CD14-positive monocyte (primary cell): Measurements from ENCODE around the gene LMAN1. TPM values are rescaled to one million over a fixed set of nuclear protein-coding genes. Genes with fewer than 3 reads are reported as not detected.

Experiments used
- DNase-seq, 3 donors: peaks; one replicate each; pipeline ENCODE4 v3.0.0-alpha.2; 2011 to 2022
- H2AFZ ChIP-seq: 2 replicates; pipeline ENCODE4 v1.6.0; 2012; ENCODE audit warnings: mild to moderate bottlenecking, low read depth, low read length, inconsistent platforms; ENCODE audit not compliant: insufficient read depth, poor library complexity, severe bottlenecking
- H3K27ac ChIP-seq, 2 donors: 1 replicate in 1 of 2; 2 replicates in 1 of 2; pipeline ENCODE4 v1.5.1; 2012 to 2013; ENCODE audit warnings: low read length in 2 of 2, control low read depth in 1 of 2, inconsistent platforms in 1 of 2, low read depth in 1 of 2, mild to moderate bottlenecking in 1 of 2
- H3K27me3 ChIP-seq, 2 donors: one replicate each; pipeline versions ENCODE4 v1.6.0 to v1.6.1; 2011 to 2013; ENCODE audit warnings: low read length in 2 of 2; ENCODE audit not compliant: control insufficient read depth in 2 of 2, insufficient read depth in 2 of 2
- H3K36me3 ChIP-seq, 2 donors: replicated peaks in 1 of 2; 1 replicate in 1 of 2; 2 replicates in 1 of 2; pipeline versions ENCODE4 v1.5.1 to v1.6.1; 2012 to 2013; ENCODE audit warnings: low read length in 2 of 2, control low read depth in 1 of 2, inconsistent platforms in 1 of 2, mild to moderate bottlenecking in 1 of 2; ENCODE audit not compliant: insufficient read depth in 2 of 2, control insufficient read depth in 1 of 2
- H3K4me1 ChIP-seq, 2 donors: 1 replicate in 1 of 2; 2 replicates in 1 of 2; pipeline versions ENCODE4 v1.5.1 to v1.6.1; 2012 to 2013; ENCODE audit warnings: low read length in 2 of 2, control low read depth in 1 of 2, inconsistent platforms in 1 of 2, mild to moderate bottlenecking in 1 of 2, moderate library complexity in 1 of 2; ENCODE audit not compliant: insufficient read depth in 2 of 2, control insufficient read depth in 1 of 2
- H3K4me2 ChIP-seq: replicated peaks from 2 replicates; pipeline ENCODE3; 2012; ENCODE audit warnings: low read length, moderate library complexity, mild to moderate bottlenecking; ENCODE audit not compliant: poor library complexity, severe bottlenecking; ENCODE audit errors: extremely low read depth
- H3K4me3 ChIP-seq, 3 experiments: fragments of 200-600 bp in 1 of 3; sonication (generic) in 1 of 3; replicated peaks in 1 of 3; 1 replicate in 2 of 3; 2 replicates in 1 of 3; pipeline ENCODE4 v1.5.1; 2011 to 2013; ENCODE audit warnings: low read length in 3 of 3, mild to moderate bottlenecking in 3 of 3, control low read depth in 2 of 3, low read depth in 2 of 3, inconsistent platforms in 1 of 3, moderate library complexity in 1 of 3
- H3K79me2 ChIP-seq: 2 replicates; pipeline ENCODE4 v1.6.0; 2012; ENCODE audit warnings: mild to moderate bottlenecking, control low read depth, inconsistent platforms, low read length, moderate library complexity; ENCODE audit not compliant: insufficient read depth
- H3K9ac ChIP-seq: 2 replicates; pipeline ENCODE4 v1.6.0; 2017; ENCODE audit warnings: low read length, mild to moderate bottlenecking; ENCODE audit not compliant: insufficient read depth, poor library complexity, severe bottlenecking
- H3K9me3 ChIP-seq, 2 donors: replicated peaks in 1 of 2; 1 replicate in 1 of 2; 2 replicates in 1 of 2; pipeline versions ENCODE4 v1.5.1 to v1.6.1; 2012 to 2013; ENCODE audit warnings: low read length in 2 of 2, control low read depth in 1 of 2; ENCODE audit not compliant: control insufficient read depth in 1 of 2, insufficient read depth in 1 of 2
- H4K20me1 ChIP-seq: 2 replicates; pipeline ENCODE4 v1.6.0; 2012; ENCODE audit warnings: mild to moderate bottlenecking, low read length, control low read depth, moderate library complexity; ENCODE audit not compliant: insufficient read depth
- H3K27ac Mint-ChIP-seq, 7 donors: one replicate each; pipeline ENCODE4 v1.8.0; 2020; ENCODE audit warnings: mild to moderate bottlenecking in 7 of 7, mixed read lengths in 7 of 7, moderate library complexity in 6 of 7, inconsistent platforms in 2 of 7
- H3K27me3 Mint-ChIP-seq, 3 donors: one replicate each; pipeline ENCODE4 v1.8.0; 2021 to 2022; ENCODE audit warnings: low read depth in 3 of 3, mild to moderate bottlenecking in 3 of 3, mixed read lengths in 3 of 3, moderate library complexity in 3 of 3, inconsistent platforms in 1 of 3
- H3K36me3 Mint-ChIP-seq, 2 donors: one replicate each; pipeline ENCODE4 v1.8.0; 2020; ENCODE audit warnings: mixed read lengths in 2 of 2, inconsistent platforms in 1 of 2, mild to moderate bottlenecking in 1 of 2
- H3K4me1 Mint-ChIP-seq: one replicate; pipeline ENCODE4 v1.8.0; 2020; ENCODE audit warnings: mild to moderate bottlenecking, mixed read lengths
- H3K4me3 Mint-ChIP-seq, 2 donors: one replicate each; pipeline ENCODE4 v1.8.0; 2020; ENCODE audit warnings: mild to moderate bottlenecking in 2 of 2, mixed read lengths in 2 of 2, moderate library complexity in 1 of 2
- H3K9me3 Mint-ChIP-seq, 7 donors: one replicate each; pipeline ENCODE4 v1.8.0; 2020 to 2022; ENCODE audit warnings: mixed read lengths in 7 of 7, mild to moderate bottlenecking in 6 of 7, moderate library complexity in 6 of 7, inconsistent platforms in 2 of 7
- CTCF ChIP-seq: fragments of 200-600 bp; IDR thresholded peaks from one replicate; pipeline ENCODE4 v1.8.0; 2022; ENCODE audit warnings: antibody characterized with exemption, mild to moderate bottlenecking
- WGBS: methylation state at CpG from one replicate; pipeline ENCODE4 v1.1.5; 2013; ENCODE audit warnings: missing lambda C conversion rate; ENCODE audit not compliant: insufficient coverage; 5-methylcytosine and 5-hydroxymethylcytosine counted together
- intact Hi-C, 2 donors: fragments of 100-400 bp; cut with micrococcal nuclease; formaldehyde crosslinking; loops; one replicate each; pipeline versions ENCODE4 v1.15.0 to v1.15.1; 2023
- polyA plus RNA-seq, 3 donors: library from polyadenylated mRNA; depleted of rRNA in 1 of 3; unstranded in 2 of 3; stranded (reverse) in 1 of 3; fragments of 300-500 nt in 2 of 3; fragments of >200 nt in 1 of 3; fragmentation: Illumina TruSeq in 2 of 3; gene quantifications; 1 replicate in 2 of 3; 2 replicates in 1 of 3; pipeline ENCODE4 v1.2.3, GENCODE V29; 2012 to 2021

Gene LMAN1
- polyA plus RNA-seq, 3 donors = 4.7 to 10.9 (median 7.6) TPM

DNA sequence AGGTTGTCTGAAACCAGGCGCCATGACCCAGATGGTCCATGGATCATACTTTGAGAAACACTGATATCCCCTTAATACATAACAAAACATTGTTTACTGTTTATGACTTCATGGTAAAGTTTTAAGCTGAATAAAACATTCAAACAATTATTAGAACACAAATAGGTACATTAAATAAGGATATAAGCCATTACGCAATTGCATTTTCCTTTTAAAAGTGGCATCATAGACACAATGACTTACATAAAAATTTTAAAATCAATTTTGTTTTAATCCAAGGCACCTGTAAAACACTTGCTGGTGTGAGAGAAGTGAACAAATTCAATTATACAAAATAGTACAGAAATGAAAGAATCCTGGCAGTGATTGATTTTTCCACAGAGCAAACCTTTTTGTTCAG lies 30.4 kb downstream of the LMAN1 start:
- peak overlapping the region in 1 of 7 donors; percentile 68 for H3K27ac Mint-ChIP-seq
- H3K4me2 ChIP-seq = no peak overlapping the region

DNA sequence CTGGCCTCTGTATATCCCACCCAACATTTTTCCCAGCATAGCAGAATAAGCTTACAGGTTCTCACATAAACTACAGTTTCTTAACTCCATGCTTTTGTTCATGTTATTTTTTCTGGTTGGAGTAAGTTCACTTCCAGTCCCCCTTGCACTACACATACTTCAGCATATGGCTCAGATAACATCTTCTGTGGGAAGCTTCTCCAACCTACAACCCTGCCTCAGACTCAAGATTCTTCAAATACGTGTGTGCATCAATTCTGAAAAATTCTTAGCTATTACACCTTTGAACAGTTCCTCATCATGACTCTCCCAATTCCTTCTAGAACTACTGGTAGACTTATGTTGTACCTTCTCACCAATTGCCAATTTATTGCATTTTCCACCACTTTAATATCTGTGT lies 33.1 kb downstream of the LMAN1 start:
- Histone ChIP-seq H2AFZ (no peak overlapping the region), H3K36me3 (peaks cover 7 to 31% of the 10 kb centered on the region in 2 donors), H3K27me3 (no peaks in the 10 kb centered on the region), H4K20me1 (no peaks in the 10 kb centered on the region), H3K27ac (no peak overlapping the region), H3K4me3 (no peak overlapping the region), H3K9ac (no peak overlapping the region), H3K4me2 (no peak overlapping the region), H3K4me1 (no peaks in the 10 kb centered on the region), H3K79me2 (no peaks in the 10 kb centered on the region), H3K9me3 (no peaks in the 10 kb centered on the region)
- Mint-ChIP-seq H3K9me3 (peaks cover 0 to 2% (median 0%) of the 10 kb centered on the region in 7 donors), H3K36me3 (peaks cover 19 to 23% of the 10 kb centered on the region in 2 donors), H3K4me1 (no peaks in the 10 kb centered on the region), H3K4me3 (no peak overlapping the region), H3K27me3 (no peaks in the 10 kb centered on the region), H3K27ac (no peak overlapping the region)
- WGBS = 100% methylated on average over 1 of the region's 1 CpG
- DNase-seq = no peak
- no peak for TF ChIP-seq CTCF
- intact Hi-C loops = no loop called here

More for the DNA sequence above, 30.4 kb downstream of the LMAN1 start:
- Histone ChIP-seq H4K20me1 (no peaks in the 10 kb centered on the region), H3K9ac (no peak overlapping the region), H3K9me3 (no peaks in the 10 kb centered on the region), H3K79me2 (no peaks in the 10 kb centered on the region), H3K4me1 (no peaks in the 10 kb centered on the region), H3K36me3 (peaks cover 14 to 59% of the 10 kb centered on the region in 2 donors), H2AFZ (no peak overlapping the region), H3K4me3 (no peak overlapping the region), H3K27me3 (no peaks in the 10 kb centered on the region), H3K27ac (no peak overlapping the region)
- WGBS = no CpG with 5 or more reads among the region's 2 CpGs
- Mint-ChIP-seq H3K4me1 (no peaks in the 10 kb centered on the region), H3K36me3 (peaks cover 31 to 34% of the 10 kb centered on the region in 2 donors), H3K27me3 (no peaks in the 10 kb centered on the region), H3K9me3 (peaks cover 0 to 2% (median 0%) of the 10 kb centered on the region in 7 donors), H3K4me3 (no peak overlapping the region)
- intact Hi-C loops = no loop called here
- no peak for DNase-seq
- no peak for TF ChIP-seq CTCF
